WTC11 (cell line): ENCODE data around the gene MRPL40. TPM values are rescaled to one million over a fixed set of nuclear protein-coding genes. Genes with fewer than 3 reads are reported as not detected.

Experiments used
- ATAC-seq: fragments of 200-7000 bp; cut with Tn5 transposase; 2 replicates; pipeline ENCODE4 v1.10.0; 2021; ENCODE audit warnings: mild to moderate bottlenecking, moderate library complexity
- CTCF ChIA-PET: fragments of 300-600 bp; sonication (Branson Sonifier 250); formaldehyde crosslinking; loops from one replicate; lab custom pipeline; 2021; ENCODE audit warnings: antibody characterized with exemption; lab: Charles Lee
- POLR2A ChIA-PET: fragments of 350-600 bp; sonication (Branson Sonifier 250); formaldehyde crosslinking; loops from one replicate; lab custom pipeline; 2021; ENCODE audit warnings: antibody characterized with exemption; lab: Charles Lee
- DNase-seq: peaks from one replicate; pipeline ENCODE4 v3.0.0; 2021; ENCODE audit warnings: low spot score
- H3K27ac Mint-ChIP-seq: 2 replicates; pipeline ENCODE4 v1.8.0; 2021; ENCODE audit warnings: mixed read lengths
- H3K27me3 Mint-ChIP-seq: 2 replicates; pipeline ENCODE4 v1.8.0; 2021; ENCODE audit warnings: low read depth, mild to moderate bottlenecking, moderate library complexity, mixed read lengths
- H3K36me3 Mint-ChIP-seq: 2 replicates; pipeline ENCODE4 v1.8.0; 2021; ENCODE audit warnings: mixed read lengths
- H3K4me1 Mint-ChIP-seq: 2 replicates; pipeline ENCODE4 v1.8.0; 2022; ENCODE audit warnings: mixed read lengths
- H3K4me3 Mint-ChIP-seq: 2 replicates; pipeline ENCODE4 v1.8.0; 2021; ENCODE audit warnings: mild to moderate bottlenecking, moderate library complexity, mixed read lengths
- H3K9me3 Mint-ChIP-seq: 2 replicates; pipeline ENCODE4 v1.8.0; 2021; ENCODE audit warnings: mixed read lengths
- EMX1 ChIP-seq: fragments of 250-450 bp; sonication (Bioruptor Pico); IDR thresholded peaks from 2 replicates; pipeline ENCODE4 v1.8.0; 2021; ENCODE audit warnings: mild to moderate bottlenecking
- ESRRA ChIP-seq: sonication (generic); formaldehyde crosslinking; IDR thresholded peaks from 2 replicates; pipeline ENCODE4 v1.8.1; 2022; ENCODE audit warnings: mild to moderate bottlenecking, missing genetic modification reagents, borderline replicate concordance
- FOXJ3 ChIP-seq: sonication (generic); formaldehyde crosslinking; IDR thresholded peaks from 2 replicates; pipeline ENCODE4 v1.9.0; 2021; ENCODE audit warnings: missing genetic modification reagents, mild to moderate bottlenecking, borderline replicate concordance
- FOXK1 ChIP-seq: sonication (generic); formaldehyde crosslinking; IDR thresholded peaks from 2 replicates; pipeline ENCODE4 v1.8.0; 2022; ENCODE audit warnings: mild to moderate bottlenecking, moderate library complexity, missing genetic modification reagents
- GABPB1 ChIP-seq: sonication (generic); formaldehyde crosslinking; IDR thresholded peaks from 2 replicates; pipeline ENCODE4 v1.8.1; 2023; ENCODE audit warnings: mild to moderate bottlenecking, missing genetic modification reagents
- GRHL2 ChIP-seq: fragments of 250-450 bp; sonication (Bioruptor Pico); IDR thresholded peaks from 2 replicates; pipeline ENCODE4 v1.8.0; 2022; ENCODE audit warnings: mild to moderate bottlenecking, moderate library complexity; ENCODE audit not compliant: insufficient replicate concordance, severe bottlenecking
- JAZF1 ChIP-seq: fragments of 250-450 bp; sonication (Bioruptor Pico); IDR thresholded peaks from 2 replicates; pipeline ENCODE4 v1.9.0; 2021; ENCODE audit warnings: moderate library complexity, mild to moderate bottlenecking, inconsistent platforms
- JUN ChIP-seq: sonication (generic); formaldehyde crosslinking; IDR thresholded peaks from 2 replicates; pipeline ENCODE4 v1.8.0; 2023; ENCODE audit warnings: mild to moderate bottlenecking, missing genetic modification reagents
- NFE2L1 ChIP-seq: sonication (generic); formaldehyde crosslinking; IDR thresholded peaks from 2 replicates; pipeline ENCODE4 v1.8.1; 2023; ENCODE audit warnings: missing genetic modification reagents
- NR1H2 ChIP-seq: sonication (generic); formaldehyde crosslinking; IDR thresholded peaks from 2 replicates; pipeline ENCODE4 v1.9.0; 2021; ENCODE audit warnings: mild to moderate bottlenecking, moderate library complexity, missing genetic modification reagents
- TEAD1 ChIP-seq: sonication (generic); formaldehyde crosslinking; IDR thresholded peaks from 2 replicates; pipeline ENCODE4 v1.8.0; 2022; ENCODE audit warnings: mild to moderate bottlenecking, missing genetic modification reagents
- ZBTB21 ChIP-seq: sonication (generic); formaldehyde crosslinking; IDR thresholded peaks from 2 replicates; pipeline ENCODE4 v1.8.1; 2023; ENCODE audit warnings: mild to moderate bottlenecking, missing genetic modification reagents, borderline replicate concordance
- ZNF219 ChIP-seq: sonication (generic); formaldehyde crosslinking; IDR thresholded peaks from 2 replicates; pipeline ENCODE4 v1.8.0; 2023; ENCODE audit warnings: missing genetic modification reagents, mild to moderate bottlenecking, borderline replicate concordance
- ZNF232 ChIP-seq: sonication (generic); formaldehyde crosslinking; IDR thresholded peaks from 2 replicates; pipeline ENCODE4 v1.8.0; 2022; ENCODE audit warnings: mild to moderate bottlenecking, missing genetic modification reagents
- ZNF263 ChIP-seq: sonication (generic); formaldehyde crosslinking; IDR thresholded peaks from 2 replicates; pipeline ENCODE4 v1.8.1; 2022; ENCODE audit warnings: low read depth, mild to moderate bottlenecking, moderate library complexity, missing genetic modification reagents
- ZNF317 ChIP-seq: sonication (generic); formaldehyde crosslinking; IDR thresholded peaks from 2 replicates; pipeline ENCODE4 v1.8.1; 2023; ENCODE audit warnings: low read depth, mild to moderate bottlenecking, moderate library complexity, missing genetic modification reagents, borderline replicate concordance
- ZNF423 ChIP-seq: fragments of 250-450 bp; sonication (Bioruptor Pico); IDR thresholded peaks from 2 replicates; pipeline ENCODE4 v2.1.2; 2022; ENCODE audit warnings: mild to moderate bottlenecking, moderate library complexity
- total RNA-seq: library from RNA; stranded (reverse); gene quantifications from 3 replicates; pipeline ENCODE4 v1.2.3, GENCODE V29; 2021
- TF ChIP-seq, protein P1 (sequence below): fragments of 250-450 bp; sonication (Bioruptor Pico); IDR thresholded peaks from 2 replicates; pipeline ENCODE4 v1.9.0; 2021; ENCODE audit warnings: mild to moderate bottlenecking, borderline replicate concordance
- TF ChIP-seq, protein P2 (sequence below): fragments of 250-450 bp; sonication (Bioruptor Pico); IDR thresholded peaks from 2 replicates; pipeline ENCODE4 v1.9.0; 2021; ENCODE audit warnings: moderate library complexity, mild to moderate bottlenecking, inconsistent platforms, borderline replicate concordance
- TF ChIP-seq, protein P3 (sequence below): sonication (generic); formaldehyde crosslinking; IDR thresholded peaks from 2 replicates; pipeline ENCODE4 v1.8.1; 2022; ENCODE audit warnings: missing genetic modification reagents, borderline replicate concordance
- TF ChIP-seq, protein P4 (sequence below): fragments of 250-450 bp; sonication (Bioruptor Pico); IDR thresholded peaks from 2 replicates; pipeline ENCODE4 v1.9.0; 2021; ENCODE audit warnings: mild to moderate bottlenecking
- TF ChIP-seq, protein P5 (sequence below): sonication (generic); formaldehyde crosslinking; IDR thresholded peaks from 2 replicates; pipeline ENCODE4 v1.8.1; 2022; ENCODE audit warnings: mild to moderate bottlenecking, moderate library complexity, missing genetic modification reagents
- TF ChIP-seq, protein P6 (sequence below): sonication (generic); formaldehyde crosslinking; IDR thresholded peaks from 2 replicates; pipeline ENCODE4 v1.8.1; 2023; ENCODE audit warnings: mild to moderate bottlenecking, missing genetic modification reagents, moderate library complexity
- TF ChIP-seq, protein P7 (sequence below): sonication (generic); formaldehyde crosslinking; IDR thresholded peaks from 2 replicates; pipeline ENCODE4 v1.8.1; 2022; ENCODE audit warnings: low read depth, mild to moderate bottlenecking, moderate library complexity, missing genetic modification reagents, borderline replicate concordance

Gene MRPL40
- total RNA-seq, 1 experiment from 2014 or later: 19.2 TPM

DNA sequence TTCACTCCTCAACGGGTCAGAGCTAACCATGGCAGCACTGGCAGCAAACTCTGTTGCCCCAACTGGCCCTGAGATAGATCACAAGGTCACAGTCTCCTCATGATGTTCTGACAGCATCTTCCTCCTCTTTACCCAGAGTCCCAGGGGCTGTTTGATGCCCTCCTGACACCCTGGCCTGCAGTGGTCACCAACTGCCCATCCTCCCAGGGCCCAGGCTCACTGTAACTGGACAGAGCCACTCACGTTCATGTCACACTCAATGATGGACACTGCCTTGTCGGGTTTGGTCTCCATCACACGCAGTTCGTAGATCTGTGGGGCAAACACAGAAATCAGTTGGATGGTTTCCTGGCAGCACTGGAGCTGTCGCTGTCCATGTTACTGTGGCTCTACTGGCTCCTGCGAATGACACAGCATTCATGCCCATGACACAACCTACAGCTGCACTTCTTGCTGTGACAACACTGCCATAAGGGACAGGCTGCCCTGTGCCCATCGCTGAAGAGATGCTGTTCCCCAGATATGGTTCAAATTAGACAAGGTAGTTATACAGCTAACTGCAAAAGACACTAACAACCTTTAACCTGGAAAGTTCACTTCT, 25.6 kb downstream of the MRPL40 start:
- Mint-ChIP-seq H3K9me3 (no peaks in the 10 kb centered on the region), H3K36me3 (peaks cover 56% of the 10 kb centered on the region), H3K27ac (no peak overlapping the region), H3K27me3 (no peaks in the 10 kb centered on the region), H3K4me1 (0 out of 2 replicates have a peak, but pooled peaks cover 4% of the 10 kb centered on the region), H3K4me3 (no peak overlapping the region)
- ChIA-PET POLR2A (no interaction called here), CTCF (no interaction called here)
- TF ChIP-seq GABPB1 (CRISPR knock-in tag): no peak
- TF ChIP-seq JUN (CRISPR knock-in tag): no peak
- TF ChIP-seq, protein P1, sequence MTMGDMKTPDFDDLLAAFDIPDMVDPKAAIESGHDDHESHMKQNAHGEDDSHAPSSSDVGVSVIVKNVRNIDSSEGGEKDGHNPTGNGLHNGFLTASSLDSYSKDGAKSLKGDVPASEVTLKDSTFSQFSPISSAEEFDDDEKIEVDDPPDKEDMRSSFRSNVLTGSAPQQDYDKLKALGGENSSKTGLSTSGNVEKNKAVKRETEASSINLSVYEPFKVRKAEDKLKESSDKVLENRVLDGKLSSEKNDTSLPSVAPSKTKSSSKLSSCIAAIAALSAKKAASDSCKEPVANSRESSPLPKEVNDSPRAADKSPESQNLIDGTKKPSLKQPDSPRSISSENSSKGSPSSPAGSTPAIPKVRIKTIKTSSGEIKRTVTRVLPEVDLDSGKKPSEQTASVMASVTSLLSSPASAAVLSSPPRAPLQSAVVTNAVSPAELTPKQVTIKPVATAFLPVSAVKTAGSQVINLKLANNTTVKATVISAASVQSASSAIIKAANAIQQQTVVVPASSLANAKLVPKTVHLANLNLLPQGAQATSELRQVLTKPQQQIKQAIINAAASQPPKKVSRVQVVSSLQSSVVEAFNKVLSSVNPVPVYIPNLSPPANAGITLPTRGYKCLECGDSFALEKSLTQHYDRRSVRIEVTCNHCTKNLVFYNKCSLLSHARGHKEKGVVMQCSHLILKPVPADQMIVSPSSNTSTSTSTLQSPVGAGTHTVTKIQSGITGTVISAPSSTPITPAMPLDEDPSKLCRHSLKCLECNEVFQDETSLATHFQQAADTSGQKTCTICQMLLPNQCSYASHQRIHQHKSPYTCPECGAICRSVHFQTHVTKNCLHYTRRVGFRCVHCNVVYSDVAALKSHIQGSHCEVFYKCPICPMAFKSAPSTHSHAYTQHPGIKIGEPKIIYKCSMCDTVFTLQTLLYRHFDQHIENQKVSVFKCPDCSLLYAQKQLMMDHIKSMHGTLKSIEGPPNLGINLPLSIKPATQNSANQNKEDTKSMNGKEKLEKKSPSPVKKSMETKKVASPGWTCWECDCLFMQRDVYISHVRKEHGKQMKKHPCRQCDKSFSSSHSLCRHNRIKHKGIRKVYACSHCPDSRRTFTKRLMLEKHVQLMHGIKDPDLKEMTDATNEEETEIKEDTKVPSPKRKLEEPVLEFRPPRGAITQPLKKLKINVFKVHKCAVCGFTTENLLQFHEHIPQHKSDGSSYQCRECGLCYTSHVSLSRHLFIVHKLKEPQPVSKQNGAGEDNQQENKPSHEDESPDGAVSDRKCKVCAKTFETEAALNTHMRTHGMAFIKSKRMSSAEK: no peak
- TF ChIP-seq, protein P2, sequence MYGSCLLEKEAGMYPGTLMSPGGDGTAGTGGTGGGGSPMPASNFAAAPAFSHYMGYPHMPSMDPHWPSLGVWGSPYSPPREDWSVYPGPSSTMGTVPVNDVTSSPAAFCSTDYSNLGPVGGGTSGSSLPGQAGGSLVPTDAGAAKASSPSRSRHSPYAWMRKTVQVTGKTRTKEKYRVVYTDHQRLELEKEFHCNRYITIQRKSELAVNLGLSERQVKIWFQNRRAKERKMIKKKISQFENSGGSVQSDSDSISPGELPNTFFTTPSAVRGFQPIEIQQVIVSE (CRISPR knock-in tag): no peak
- TF ChIP-seq, protein P3, sequence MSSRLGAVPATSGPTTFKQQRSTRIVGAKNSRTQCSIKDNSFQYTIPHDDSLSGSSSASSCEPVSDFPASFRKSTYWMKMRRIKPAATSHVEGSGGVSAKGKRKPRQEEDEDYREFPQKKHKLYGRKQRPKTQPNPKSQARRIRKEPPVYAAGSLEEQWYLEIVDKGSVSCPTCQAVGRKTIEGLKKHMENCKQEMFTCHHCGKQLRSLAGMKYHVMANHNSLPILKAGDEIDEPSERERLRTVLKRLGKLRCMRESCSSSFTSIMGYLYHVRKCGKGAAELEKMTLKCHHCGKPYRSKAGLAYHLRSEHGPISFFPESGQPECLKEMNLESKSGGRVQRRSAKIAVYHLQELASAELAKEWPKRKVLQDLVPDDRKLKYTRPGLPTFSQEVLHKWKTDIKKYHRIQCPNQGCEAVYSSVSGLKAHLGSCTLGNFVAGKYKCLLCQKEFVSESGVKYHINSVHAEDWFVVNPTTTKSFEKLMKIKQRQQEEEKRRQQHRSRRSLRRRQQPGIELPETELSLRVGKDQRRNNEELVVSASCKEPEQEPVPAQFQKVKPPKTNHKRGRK (CRISPR knock-in tag): no peak
- TF ChIP-seq FOXK1 (CRISPR knock-in tag): no peak
- no peak for TF ChIP-seq NR1H2 (CRISPR knock-in tag)
- TF ChIP-seq, protein P4, sequence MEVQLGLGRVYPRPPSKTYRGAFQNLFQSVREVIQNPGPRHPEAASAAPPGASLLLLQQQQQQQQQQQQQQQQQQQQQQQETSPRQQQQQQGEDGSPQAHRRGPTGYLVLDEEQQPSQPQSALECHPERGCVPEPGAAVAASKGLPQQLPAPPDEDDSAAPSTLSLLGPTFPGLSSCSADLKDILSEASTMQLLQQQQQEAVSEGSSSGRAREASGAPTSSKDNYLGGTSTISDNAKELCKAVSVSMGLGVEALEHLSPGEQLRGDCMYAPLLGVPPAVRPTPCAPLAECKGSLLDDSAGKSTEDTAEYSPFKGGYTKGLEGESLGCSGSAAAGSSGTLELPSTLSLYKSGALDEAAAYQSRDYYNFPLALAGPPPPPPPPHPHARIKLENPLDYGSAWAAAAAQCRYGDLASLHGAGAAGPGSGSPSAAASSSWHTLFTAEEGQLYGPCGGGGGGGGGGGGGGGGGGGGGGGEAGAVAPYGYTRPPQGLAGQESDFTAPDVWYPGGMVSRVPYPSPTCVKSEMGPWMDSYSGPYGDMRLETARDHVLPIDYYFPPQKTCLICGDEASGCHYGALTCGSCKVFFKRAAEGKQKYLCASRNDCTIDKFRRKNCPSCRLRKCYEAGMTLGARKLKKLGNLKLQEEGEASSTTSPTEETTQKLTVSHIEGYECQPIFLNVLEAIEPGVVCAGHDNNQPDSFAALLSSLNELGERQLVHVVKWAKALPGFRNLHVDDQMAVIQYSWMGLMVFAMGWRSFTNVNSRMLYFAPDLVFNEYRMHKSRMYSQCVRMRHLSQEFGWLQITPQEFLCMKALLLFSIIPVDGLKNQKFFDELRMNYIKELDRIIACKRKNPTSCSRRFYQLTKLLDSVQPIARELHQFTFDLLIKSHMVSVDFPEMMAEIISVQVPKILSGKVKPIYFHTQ: no peak
- TF ChIP-seq, protein P5, sequence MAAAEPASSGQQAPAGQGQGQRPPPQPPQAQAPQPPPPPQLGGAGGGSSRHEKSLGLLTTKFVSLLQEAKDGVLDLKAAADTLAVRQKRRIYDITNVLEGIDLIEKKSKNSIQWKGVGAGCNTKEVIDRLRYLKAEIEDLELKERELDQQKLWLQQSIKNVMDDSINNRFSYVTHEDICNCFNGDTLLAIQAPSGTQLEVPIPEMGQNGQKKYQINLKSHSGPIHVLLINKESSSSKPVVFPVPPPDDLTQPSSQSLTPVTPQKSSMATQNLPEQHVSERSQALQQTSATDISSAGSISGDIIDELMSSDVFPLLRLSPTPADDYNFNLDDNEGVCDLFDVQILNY (CRISPR knock-in tag): no peak
- TF ChIP-seq ESRRA (CRISPR knock-in tag): no peak
- no peak for TF ChIP-seq FOXJ3
- TF ChIP-seq ZBTB21: no peak
- no peak for TF ChIP-seq TEAD1 (CRISPR knock-in tag)
- ATAC-seq (no peak), DNase-seq (no peak)

DNA sequence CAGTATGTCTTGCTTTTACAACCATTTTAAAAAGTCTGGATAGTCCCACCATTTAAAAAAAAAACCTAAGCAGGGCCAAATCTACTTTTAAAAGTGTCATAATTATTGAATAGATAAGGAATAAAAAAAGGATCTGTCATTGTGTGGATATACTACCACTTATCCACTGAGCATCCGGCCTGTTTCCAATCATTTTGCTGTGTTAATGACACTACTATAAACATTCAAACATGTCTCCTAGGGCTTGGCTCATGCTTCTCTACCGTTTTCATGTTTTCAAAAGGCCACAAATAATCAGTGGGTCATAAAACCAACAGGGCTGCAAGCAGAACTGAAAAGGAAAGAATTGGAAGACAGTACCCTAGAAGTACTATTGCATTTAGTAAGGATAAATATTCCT, 27.7 kb downstream of the MRPL40 start:
- Mint-ChIP-seq H3K27me3 (no peaks in the 10 kb centered on the region), H3K27ac (no peak overlapping the region), H3K36me3 (peaks cover 46% of the 10 kb centered on the region), H3K9me3 (no peaks in the 10 kb centered on the region), H3K4me1 (0 out of 2 replicates have a peak, but pooled peaks cover 4% of the 10 kb centered on the region), H3K4me3 (no peak overlapping the region)
- ChIA-PET CTCF (no interaction called here), POLR2A (interaction anchor here (1.1 kb wide), 1 partner anchor 20 kb away, joined by 3 read pairs; the partner anchor contains the start of gene CDC45)
- no peak for DNase-seq
- no peak for ATAC-seq
- TF ChIP-seq ZNF263 (CRISPR knock-in tag): no peak
- TF ChIP-seq NFE2L1 (CRISPR knock-in tag): no peak
- TF ChIP-seq EMX1 (CRISPR knock-in tag): no peak
- no peak for TF ChIP-seq ZNF232
- TF ChIP-seq, protein P6, sequence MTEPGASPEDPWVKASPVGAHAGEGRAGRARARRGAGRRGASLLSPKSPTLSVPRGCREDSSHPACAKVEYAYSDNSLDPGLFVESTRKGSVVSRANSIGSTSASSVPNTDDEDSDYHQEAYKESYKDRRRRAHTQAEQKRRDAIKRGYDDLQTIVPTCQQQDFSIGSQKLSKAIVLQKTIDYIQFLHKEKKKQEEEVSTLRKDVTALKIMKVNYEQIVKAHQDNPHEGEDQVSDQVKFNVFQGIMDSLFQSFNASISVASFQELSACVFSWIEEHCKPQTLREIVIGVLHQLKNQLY (CRISPR knock-in tag): no peak
- no peak for TF ChIP-seq ZNF317 (CRISPR knock-in tag)
- TF ChIP-seq ZNF423 (CRISPR knock-in tag): no peak
- no peak for TF ChIP-seq GRHL2 (CRISPR knock-in tag)
- TF ChIP-seq JAZF1 (CRISPR knock-in tag): no peak
- no peak for TF ChIP-seq ZNF219
- TF ChIP-seq ESRRA (CRISPR knock-in tag): no peak
- TF ChIP-seq FOXK1 (CRISPR knock-in tag): no peak
- TF ChIP-seq, protein P7, sequence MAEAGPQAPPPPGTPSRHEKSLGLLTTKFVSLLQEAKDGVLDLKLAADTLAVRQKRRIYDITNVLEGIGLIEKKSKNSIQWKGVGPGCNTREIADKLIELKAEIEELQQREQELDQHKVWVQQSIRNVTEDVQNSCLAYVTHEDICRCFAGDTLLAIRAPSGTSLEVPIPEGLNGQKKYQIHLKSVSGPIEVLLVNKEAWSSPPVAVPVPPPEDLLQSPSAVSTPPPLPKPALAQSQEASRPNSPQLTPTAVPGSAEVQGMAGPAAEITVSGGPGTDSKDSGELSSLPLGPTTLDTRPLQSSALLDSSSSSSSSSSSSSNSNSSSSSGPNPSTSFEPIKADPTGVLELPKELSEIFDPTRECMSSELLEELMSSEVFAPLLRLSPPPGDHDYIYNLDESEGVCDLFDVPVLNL (CRISPR knock-in tag): no peak
